Keratinocyte (primary cell): ENCODE measurements around the gene TMED10. TPM values are rescaled to one million over a fixed set of nuclear protein-coding genes. Genes with fewer than 3 reads are reported as not detected.
A peak's percentile ranks its signal among the peaks of the same experiment; 100 is the strongest.

Experiments used
- DNase-seq: peaks from one replicate; pipeline ENCODE4 v3.0.0-alpha.2; 2011; ENCODE audit warnings: low read depth, missing footprints, low spot score
- FAIRE-seq: peaks from 2 replicates; lab custom pipeline; 2011; peaks lifted over from hg19 to GRCh38; lab: Jason Lieb, UNC
- H2AFZ ChIP-seq: 2 replicates; pipeline ENCODE4 v1.6.0; 2012; ENCODE audit warnings: low read length, control low read depth, inconsistent platforms; ENCODE audit not compliant: control insufficient read depth
- H3K27ac ChIP-seq: 2 replicates; pipeline ENCODE4 v1.5.1; 2011; ENCODE audit warnings: low read length; ENCODE audit not compliant: control insufficient read depth, insufficient read depth
- H3K27me3 ChIP-seq: 3 replicates; pipeline ENCODE4 v1.6.0; 2011; ENCODE audit warnings: low read length; ENCODE audit not compliant: control insufficient read depth, insufficient read depth; ENCODE audit errors: extremely low read depth
- H3K36me3 ChIP-seq, 2 experiments: 2 replicates in 1 of 2; 3 replicates in 1 of 2; pipeline ENCODE4 v1.5.1; 2011; ENCODE audit warnings: low read length in 2 of 2, mild to moderate bottlenecking in 1 of 2; ENCODE audit not compliant: control insufficient read depth in 2 of 2, insufficient read depth in 2 of 2; ENCODE audit errors: extremely low read depth in 1 of 2
- H3K4me1 ChIP-seq: 3 replicates; pipeline ENCODE4 v1.5.1; 2011; ENCODE audit warnings: low read length; ENCODE audit not compliant: control insufficient read depth, insufficient read depth; ENCODE audit errors: extremely low read depth
- H3K4me2 ChIP-seq: 3 replicates; pipeline ENCODE4 v1.6.0; 2011; ENCODE audit warnings: low read depth, low read length; ENCODE audit not compliant: control insufficient read depth, insufficient read depth; ENCODE audit errors: extremely low read depth
- H3K4me3 ChIP-seq, 3 experiments: fragments of 200-600 bp in 1 of 3; sonication (generic) in 1 of 3; 2 replicates in 2 of 3; 3 replicates in 1 of 3; pipeline ENCODE4 v1.5.1; 2011 to 2016; ENCODE audit warnings: low read length in 3 of 3, mild to moderate bottlenecking in 3 of 3, control low read depth in 2 of 3, inconsistent platforms in 1 of 3, low read depth in 1 of 3, mixed read lengths in 1 of 3, mixed run types in 1 of 3, moderate library complexity in 1 of 3; ENCODE audit not compliant: control insufficient read depth in 2 of 3, insufficient read depth in 2 of 3; ENCODE audit errors: extremely low read depth in 1 of 3
- H3K79me2 ChIP-seq: 2 replicates; pipeline ENCODE4 v1.6.0; 2012; ENCODE audit warnings: low read length; ENCODE audit not compliant: control insufficient read depth, insufficient read depth
- H3K9ac ChIP-seq: 3 replicates; pipeline ENCODE4 v1.6.0; 2011; ENCODE audit warnings: low read length; ENCODE audit not compliant: control insufficient read depth, insufficient read depth; ENCODE audit errors: extremely low read depth
- H3K9me1 ChIP-seq: 3 replicates; pipeline ENCODE4 v1.6.0; 2011; ENCODE audit warnings: low read length; ENCODE audit not compliant: control insufficient read depth, insufficient read depth; ENCODE audit errors: extremely low read depth
- H3K9me3 ChIP-seq: 2 replicates; pipeline ENCODE4 v1.5.1; 2012; ENCODE audit warnings: low read depth, low read length; ENCODE audit not compliant: control insufficient read depth
- H4K20me1 ChIP-seq: 3 replicates; pipeline ENCODE4 v1.6.0; 2011; ENCODE audit warnings: low read length; ENCODE audit not compliant: control insufficient read depth, insufficient read depth; ENCODE audit errors: extremely low read depth
- EZH2 ChIP-seq: IDR thresholded peaks from one replicate; pipeline ENCODE4 v1.6.1; 2012; ENCODE audit warnings: inconsistent platforms, mild to moderate bottlenecking, low read length, moderate library complexity
- dilution Hi-C: fragments of 300-500 bp; cut with MboI; formaldehyde crosslinking; loops from one replicate; pipeline ENCODE4 v1.7.0; 2020; ENCODE audit warnings: low sequenced_read_pairs; ENCODE audit not compliant: extremely low pct_ligation_motif_present
- polyA plus RNA-seq, 5 experiments: library from polyadenylated mRNA; depleted of rRNA in 3 of 5; stranded (reverse) in 3 of 5; stranded (forward) in 1 of 5; unstranded in 1 of 5; fragments of >200 nt; gene quantifications; 1 replicate in 1 of 5; 2 replicates in 3 of 5; 3 replicates in 1 of 5; pipeline versions ENCODE4 v1.2.1 to v1.2.3, GENCODE V29; 2011 to 2012; ENCODE audit warnings: missing spikeins in 2 of 5, low read depth in 1 of 5, low replicate concordance in 1 of 5
- TF ChIP-seq, protein P1 (sequence below), 3 experiments: IDR thresholded peaks in 1 of 3; conservative IDR thresholded peaks in 1 of 3; optimal IDR thresholded peaks in 1 of 3; 2 replicates in 2 of 3; 3 replicates in 1 of 3; pipeline versions ENCODE3 to v1.5.1; 2011; ENCODE audit warnings: low read length in 3 of 3, mild to moderate bottlenecking in 3 of 3, moderate library complexity in 2 of 3, control low read depth in 1 of 3, inconsistent platforms in 1 of 3; ENCODE audit not compliant: insufficient read depth in 2 of 3; ENCODE audit errors: extremely low read depth in 1 of 3

TMED10 gene
- polyA plus RNA-seq, 1 donor (not counting 4 experiments of a cell fraction or from before 2014, with no cell fraction given), result 428 TPM

DNA sequence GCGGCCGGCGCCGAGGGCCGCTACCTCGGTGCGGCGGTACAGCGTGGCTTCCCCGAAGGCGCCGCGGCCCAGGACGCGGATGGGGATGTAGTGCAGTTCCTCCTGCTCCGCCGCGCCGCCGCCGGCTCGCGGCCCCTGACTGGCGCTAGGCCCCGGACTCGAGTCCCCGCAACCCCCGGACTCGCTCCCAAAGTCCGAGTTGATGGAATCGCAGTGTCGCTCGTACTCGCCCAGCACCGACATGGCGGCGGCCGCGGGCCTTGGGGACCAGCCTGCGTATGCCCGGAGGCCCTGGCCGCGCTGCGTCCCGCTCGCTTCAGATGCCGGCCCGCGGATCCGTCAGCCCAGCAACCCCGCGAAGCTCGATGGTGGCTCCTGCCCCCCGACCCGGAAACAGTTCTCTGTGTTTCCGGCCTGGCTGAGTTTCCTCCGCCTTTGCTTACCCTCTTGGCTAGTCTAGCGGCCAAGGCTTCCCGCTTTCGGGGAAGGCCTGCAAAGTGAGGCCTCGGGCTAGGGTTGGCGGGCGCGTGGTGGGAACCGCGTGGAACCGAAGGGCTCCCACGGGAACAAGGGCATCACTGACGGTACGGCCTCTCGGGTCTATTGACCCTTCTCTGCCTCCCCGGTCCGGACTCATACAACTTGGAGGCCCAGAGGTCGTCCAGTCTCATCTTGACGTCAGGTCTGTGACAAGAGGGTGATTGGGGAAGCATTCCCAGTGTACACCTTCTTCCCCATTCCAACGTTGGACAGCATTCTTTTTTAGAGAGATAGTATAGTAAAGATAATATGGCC, 49.5 kb downstream of the TMED10 start, which contains the start of gene NEK9:
Gene NEK9 (minus strand): TSS at position 370 of the 795 bp plus-strand sequence. CDS start 127 bp downstream, at position 243.
- Histone ChIP-seq H3K36me3 (peaks cover 0 to 10% of the 10 kb centered on the region in 2 experiments), H3K27ac (peak within 1 kb of the TSS; percentile 89), H3K79me2 (peaks cover 16% of the 10 kb centered on the region), H4K20me1 (no peaks in the 10 kb centered on the region), H3K9ac (peak within 1 kb of the TSS; percentile 89), H3K9me1 (no peaks in the 10 kb centered on the region), H3K9me3 (no peaks in the 10 kb centered on the region), H3K4me2 (peak within 1 kb of the TSS; percentile 93), H3K4me1 (peaks cover 32% of the 10 kb centered on the region), H2AFZ (peak within 1 kb of the TSS; percentile 87), H3K4me3 (peak within 1 kb of the TSS; percentile 66 to 82 (median 69)), H3K27me3 (no peaks in the 10 kb centered on the region)
- TF ChIP-seq, protein P1, sequence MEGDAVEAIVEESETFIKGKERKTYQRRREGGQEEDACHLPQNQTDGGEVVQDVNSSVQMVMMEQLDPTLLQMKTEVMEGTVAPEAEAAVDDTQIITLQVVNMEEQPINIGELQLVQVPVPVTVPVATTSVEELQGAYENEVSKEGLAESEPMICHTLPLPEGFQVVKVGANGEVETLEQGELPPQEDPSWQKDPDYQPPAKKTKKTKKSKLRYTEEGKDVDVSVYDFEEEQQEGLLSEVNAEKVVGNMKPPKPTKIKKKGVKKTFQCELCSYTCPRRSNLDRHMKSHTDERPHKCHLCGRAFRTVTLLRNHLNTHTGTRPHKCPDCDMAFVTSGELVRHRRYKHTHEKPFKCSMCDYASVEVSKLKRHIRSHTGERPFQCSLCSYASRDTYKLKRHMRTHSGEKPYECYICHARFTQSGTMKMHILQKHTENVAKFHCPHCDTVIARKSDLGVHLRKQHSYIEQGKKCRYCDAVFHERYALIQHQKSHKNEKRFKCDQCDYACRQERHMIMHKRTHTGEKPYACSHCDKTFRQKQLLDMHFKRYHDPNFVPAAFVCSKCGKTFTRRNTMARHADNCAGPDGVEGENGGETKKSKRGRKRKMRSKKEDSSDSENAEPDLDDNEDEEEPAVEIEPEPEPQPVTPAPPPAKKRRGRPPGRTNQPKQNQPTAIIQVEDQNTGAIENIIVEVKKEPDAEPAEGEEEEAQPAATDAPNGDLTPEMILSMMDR (optimal IDR thresholded peaks at IDR 0.05 in 1 of 3, IDR thresholded peaks at IDR 0.05 in 1 of 3, conservative IDR thresholded peaks at IDR 0.05 in 1 of 3; ENCODE audit: extremely low read depth in 1 of 3, insufficient read depth in 2 of 3, low read length in 3 of 3), result no peak
- no peak for TF ChIP-seq EZH2
- DNase-seq (no peak), FAIRE-seq (no peak)
- dilution Hi-C loops, result no loop called here

DNA sequence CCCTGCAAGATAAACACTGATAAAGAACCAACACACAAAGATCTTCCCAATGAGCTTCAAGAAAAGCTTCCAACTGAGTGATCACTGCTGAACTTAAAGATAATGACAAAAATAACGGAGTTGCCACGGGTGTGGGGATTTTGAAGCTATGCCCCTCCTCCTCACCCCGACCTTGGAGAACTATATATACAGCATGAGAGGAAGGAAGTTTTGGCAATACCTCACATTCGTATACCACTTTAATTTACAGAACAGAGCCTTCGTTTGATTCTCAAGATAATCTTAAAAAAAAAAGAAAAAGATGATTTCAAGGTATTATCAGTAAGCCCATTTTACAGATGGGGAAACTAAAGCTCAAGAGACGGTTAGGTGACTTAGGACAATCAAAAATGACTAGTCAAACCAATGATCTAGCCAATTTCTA, 50.3 kb downstream of the TMED10 start:
- no peaks in the 10 kb centered on the region for H3K27me3 ChIP-seq
- peak overlapping the region; percentile 89 for H3K27ac ChIP-seq
- H3K9me3 ChIP-seq, result no peaks in the 10 kb centered on the region
- H3K9me1 ChIP-seq, result no peaks in the 10 kb centered on the region
- peaks cover 0 to 10% of the 10 kb centered on the region in 2 experiments for H3K36me3 ChIP-seq
- TF ChIP-seq EZH2, result no peak
- TF ChIP-seq, protein P1 (optimal IDR thresholded peaks at IDR 0.05 in 1 of 3, IDR thresholded peaks at IDR 0.05 in 1 of 3, conservative IDR thresholded peaks at IDR 0.05 in 1 of 3; ENCODE audit: extremely low read depth in 1 of 3, insufficient read depth in 2 of 3, low read length in 3 of 3), result no peak
- FAIRE-seq (no peak), DNase-seq (no peak)
- H4K20me1 ChIP-seq, result no peaks in the 10 kb centered on the region
- peak overlapping the region; percentile 87 for H2AFZ ChIP-seq
- peak overlapping the region; percentile 93 for H3K4me2 ChIP-seq
- dilution Hi-C loops, result no loop called here
- H3K9ac ChIP-seq, result peak overlapping the region; percentile 89
- H3K4me3 ChIP-seq, result peak overlapping the region; percentile 66 to 82 (median 69)
- peaks cover 16% of the 10 kb centered on the region for H3K79me2 ChIP-seq
- peaks cover 32% of the 10 kb centered on the region for H3K4me1 ChIP-seq
